ENCODE measurements around the gene KRTAP12-4. TPM values are rescaled to one million over a fixed set of nuclear protein-coding genes. Genes with fewer than 3 reads are reported as not detected.

Gene KRTAP12-4
- polyA plus RNA-seq, 1 donor from 2014 or later, result not detected

DNA sequence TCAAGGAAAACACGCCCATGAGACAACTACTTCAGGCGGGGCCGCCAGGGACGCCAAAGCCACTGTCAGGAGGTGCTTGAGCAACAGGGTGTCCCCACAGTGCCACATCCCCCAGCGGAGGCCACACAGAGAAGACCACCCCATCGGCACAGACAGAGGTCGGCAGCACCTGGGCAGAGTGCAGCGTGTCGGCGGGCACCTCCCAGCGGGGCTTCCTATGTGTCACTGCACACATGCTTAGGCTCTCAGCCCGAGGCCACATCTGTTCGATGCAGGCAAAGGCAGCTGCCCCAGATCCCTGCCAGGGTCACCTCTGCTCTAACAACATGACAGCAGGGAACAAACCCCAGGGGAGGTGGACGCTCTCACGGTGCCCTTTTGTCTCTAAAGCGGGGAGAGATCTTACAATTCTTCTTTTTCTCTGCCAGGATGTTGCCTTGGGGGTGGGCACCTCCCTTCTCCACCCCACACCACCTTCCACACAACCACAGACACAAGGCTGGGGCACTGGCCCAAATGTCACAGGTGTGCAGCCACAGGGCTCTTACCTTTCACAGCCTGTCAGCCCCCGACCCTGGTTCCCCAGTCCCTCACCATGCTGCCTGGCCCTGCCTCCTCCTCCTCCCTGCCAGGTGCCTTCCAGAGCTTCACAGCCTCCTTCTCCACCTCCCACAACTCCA lies 38.4 kb downstream of the KRTAP12-4 start:
- TF ChIP-seq, protein P1, sequence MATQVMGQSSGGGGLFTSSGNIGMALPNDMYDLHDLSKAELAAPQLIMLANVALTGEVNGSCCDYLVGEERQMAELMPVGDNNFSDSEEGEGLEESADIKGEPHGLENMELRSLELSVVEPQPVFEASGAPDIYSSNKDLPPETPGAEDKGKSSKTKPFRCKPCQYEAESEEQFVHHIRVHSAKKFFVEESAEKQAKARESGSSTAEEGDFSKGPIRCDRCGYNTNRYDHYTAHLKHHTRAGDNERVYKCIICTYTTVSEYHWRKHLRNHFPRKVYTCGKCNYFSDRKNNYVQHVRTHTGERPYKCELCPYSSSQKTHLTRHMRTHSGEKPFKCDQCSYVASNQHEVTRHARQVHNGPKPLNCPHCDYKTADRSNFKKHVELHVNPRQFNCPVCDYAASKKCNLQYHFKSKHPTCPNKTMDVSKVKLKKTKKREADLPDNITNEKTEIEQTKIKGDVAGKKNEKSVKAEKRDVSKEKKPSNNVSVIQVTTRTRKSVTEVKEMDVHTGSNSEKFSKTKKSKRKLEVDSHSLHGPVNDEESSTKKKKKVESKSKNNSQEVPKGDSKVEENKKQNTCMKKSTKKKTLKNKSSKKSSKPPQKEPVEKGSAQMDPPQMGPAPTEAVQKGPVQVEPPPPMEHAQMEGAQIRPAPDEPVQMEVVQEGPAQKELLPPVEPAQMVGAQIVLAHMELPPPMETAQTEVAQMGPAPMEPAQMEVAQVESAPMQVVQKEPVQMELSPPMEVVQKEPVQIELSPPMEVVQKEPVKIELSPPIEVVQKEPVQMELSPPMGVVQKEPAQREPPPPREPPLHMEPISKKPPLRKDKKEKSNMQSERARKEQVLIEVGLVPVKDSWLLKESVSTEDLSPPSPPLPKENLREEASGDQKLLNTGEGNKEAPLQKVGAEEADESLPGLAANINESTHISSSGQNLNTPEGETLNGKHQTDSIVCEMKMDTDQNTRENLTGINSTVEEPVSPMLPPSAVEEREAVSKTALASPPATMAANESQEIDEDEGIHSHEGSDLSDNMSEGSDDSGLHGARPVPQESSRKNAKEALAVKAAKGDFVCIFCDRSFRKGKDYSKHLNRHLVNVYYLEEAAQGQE (IDR thresholded peaks at IDR 0.05; ENCODE audit: borderline replicate concordance), result no peak
- no peak for TF ChIP-seq RAD21 (conservative IDR thresholded peaks at IDR 0.05)
- H3K9ac ChIP-seq (ENCODE audit: low read length), result no peak overlapping the region
- H3K9me2 ChIP-seq (ENCODE audit: insufficient read depth, low read length), result no peaks in the 10 kb centered on the region
- H3K27ac ChIP-seq (ENCODE audit: low read length), result no peak overlapping the region
- H4K20me1 ChIP-seq (ENCODE audit: insufficient read depth), result no peaks in the 10 kb centered on the region
- no peaks in the 10 kb centered on the region for H3F3A ChIP-seq (ENCODE audit: insufficient read depth, low read length, poor library complexity, severe bottlenecking)
- no peak overlapping the region for H2AFZ ChIP-seq (ENCODE audit: low read depth, low read length)
- no peak overlapping the region for H3K4me2 ChIP-seq (ENCODE audit: low read length)
- H3K9me3 ChIP-seq (ENCODE audit: low read length), result no peaks in the 10 kb centered on the region
- H3K36me3 ChIP-seq (ENCODE audit: insufficient read depth, low read length), result no peaks in the 10 kb centered on the region
- H3K4me3 ChIP-seq (ENCODE audit: low read length), result no peak overlapping the region
- no peaks in the 10 kb centered on the region for H3K79me2 ChIP-seq (replicated peaks; ENCODE audit: insufficient read depth, low read length)
- H3K27me3 ChIP-seq (ENCODE audit: insufficient read depth, low read depth, low read length), result no peaks in the 10 kb centered on the region

DNA sequence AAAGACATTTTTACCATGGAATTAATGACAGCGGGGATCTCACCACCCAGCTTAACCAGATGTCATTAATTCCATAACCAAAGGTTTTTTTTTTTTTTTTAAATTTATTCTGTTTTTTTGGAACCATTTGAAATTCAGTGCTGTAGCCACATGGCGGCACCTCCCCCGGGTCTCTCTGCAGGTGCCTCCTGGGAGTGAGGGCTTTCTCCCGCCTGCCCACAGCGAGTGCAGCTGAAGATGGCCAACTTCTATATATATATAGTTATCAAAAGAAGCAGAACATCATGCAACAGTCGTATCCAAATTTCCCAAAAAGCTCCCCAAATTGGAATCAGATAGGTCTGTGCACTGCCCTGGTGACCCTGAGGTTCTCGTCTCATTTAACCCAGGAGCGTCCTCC lies 39.0 kb downstream of the KRTAP12-4 start:
- no peaks in the 10 kb centered on the region for H4K20me1 ChIP-seq (ENCODE audit: insufficient read depth)
- H3K4me2 ChIP-seq (ENCODE audit: low read length), result no peak overlapping the region
- no peak overlapping the region for H3K9ac ChIP-seq (ENCODE audit: low read length)
- TF ChIP-seq, protein P1 (IDR thresholded peaks at IDR 0.05; ENCODE audit: borderline replicate concordance), result no peak
- TF ChIP-seq TAF1 (IDR thresholded peaks at IDR 0.05; ENCODE audit: low read depth) (no peak), EP300 (conservative IDR thresholded peaks at IDR 0.05; ENCODE audit: poor library complexity, severe bottlenecking) (no peak), SMC3 (conservative IDR thresholded peaks at IDR 0.05; ENCODE audit: poor library complexity) (no peak), MXI1 (conservative IDR thresholded peaks at IDR 0.05; ENCODE audit: poor library complexity, severe bottlenecking) (no peak), EZH2 (IDR thresholded peaks at IDR 0.05; ENCODE audit: borderline replicate concordance, insufficient read depth, low read length, poor library complexity, severe bottlenecking) (no peak)
- TF ChIP-seq, protein P2, sequence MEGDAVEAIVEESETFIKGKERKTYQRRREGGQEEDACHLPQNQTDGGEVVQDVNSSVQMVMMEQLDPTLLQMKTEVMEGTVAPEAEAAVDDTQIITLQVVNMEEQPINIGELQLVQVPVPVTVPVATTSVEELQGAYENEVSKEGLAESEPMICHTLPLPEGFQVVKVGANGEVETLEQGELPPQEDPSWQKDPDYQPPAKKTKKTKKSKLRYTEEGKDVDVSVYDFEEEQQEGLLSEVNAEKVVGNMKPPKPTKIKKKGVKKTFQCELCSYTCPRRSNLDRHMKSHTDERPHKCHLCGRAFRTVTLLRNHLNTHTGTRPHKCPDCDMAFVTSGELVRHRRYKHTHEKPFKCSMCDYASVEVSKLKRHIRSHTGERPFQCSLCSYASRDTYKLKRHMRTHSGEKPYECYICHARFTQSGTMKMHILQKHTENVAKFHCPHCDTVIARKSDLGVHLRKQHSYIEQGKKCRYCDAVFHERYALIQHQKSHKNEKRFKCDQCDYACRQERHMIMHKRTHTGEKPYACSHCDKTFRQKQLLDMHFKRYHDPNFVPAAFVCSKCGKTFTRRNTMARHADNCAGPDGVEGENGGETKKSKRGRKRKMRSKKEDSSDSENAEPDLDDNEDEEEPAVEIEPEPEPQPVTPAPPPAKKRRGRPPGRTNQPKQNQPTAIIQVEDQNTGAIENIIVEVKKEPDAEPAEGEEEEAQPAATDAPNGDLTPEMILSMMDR (IDR thresholded peaks at IDR 0.05; ENCODE audit: poor library complexity, severe bottlenecking), result no peak
- no peaks in the 10 kb centered on the region for H3K9me2 ChIP-seq (ENCODE audit: insufficient read depth, low read length)
- H3F3A ChIP-seq (ENCODE audit: insufficient read depth, low read length, poor library complexity, severe bottlenecking), result no peaks in the 10 kb centered on the region
- H3K4me3 ChIP-seq (ENCODE audit: low read length), result no peak overlapping the region
- H3K36me3 ChIP-seq (ENCODE audit: insufficient read depth, low read length), result no peaks in the 10 kb centered on the region
- no peaks in the 10 kb centered on the region for H3K27me3 ChIP-seq (ENCODE audit: insufficient read depth, low read depth, low read length)
- H3K9me3 ChIP-seq (ENCODE audit: low read length), result no peaks in the 10 kb centered on the region
- H2AFZ ChIP-seq (ENCODE audit: low read depth, low read length), result no peak overlapping the region
- no peak overlapping the region for H3K27ac ChIP-seq (ENCODE audit: low read length)
- no peaks in the 10 kb centered on the region for H3K79me2 ChIP-seq (replicated peaks; ENCODE audit: insufficient read depth, low read length)

All from neural cell (in vitro differentiated cells).